HG03025 (cell line): ENCODE measurements around the gene ESAM.

ENCODE experiments used
- ATAC-seq: cut with Tn5 transposase; IDR thresholded peaks from one replicate; pipeline ENCODE4 v1.9.1; 2021; ENCODE audit warnings: mild to moderate bottlenecking, moderate library complexity; ENCODE audit not compliant: unreplicated experiment, low FRiP score

ESAM gene

DNA sequence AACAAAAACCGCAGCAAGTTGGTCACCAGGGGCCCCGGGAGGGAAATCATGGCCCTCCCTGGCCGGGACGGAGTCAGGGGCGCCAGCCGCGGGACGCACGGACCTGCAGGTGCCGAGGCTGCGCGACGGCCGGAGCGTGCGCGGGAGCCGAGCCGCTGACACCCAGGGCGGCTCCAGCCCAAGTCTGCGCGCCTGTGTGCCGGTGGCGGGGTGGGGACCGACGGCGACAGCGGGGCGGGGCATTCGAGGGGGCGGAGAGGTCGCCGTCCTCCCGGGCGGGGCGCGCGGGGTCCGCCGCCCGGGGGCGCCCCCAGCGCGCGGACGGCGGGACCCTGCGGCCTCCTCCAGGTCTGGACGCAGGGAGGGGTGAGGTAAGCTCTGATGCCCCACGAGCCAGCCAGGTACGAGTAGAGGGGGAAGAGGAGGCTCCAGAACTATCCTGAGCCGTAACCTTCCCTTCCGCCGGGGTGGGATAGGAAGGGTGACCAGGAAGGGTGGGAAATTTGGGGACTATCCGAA, at the start of gene ESAM:
ESAM (minus strand) TSS at position 186 of the 519 bp plus-strand sequence; CDS start at position 50, 136 bp downstream.
- ATAC-seq, result peak; percentile 65

- ATAC-seq, result no peak
Measured at GRCh38 chr11:124811399-124812125, 49.5 kb upstream of the ESAM start.

- no peak for ATAC-seq
Measured at GRCh38 chr11:124807660-124808270, 45.7 kb upstream of the ESAM start.

DNA sequence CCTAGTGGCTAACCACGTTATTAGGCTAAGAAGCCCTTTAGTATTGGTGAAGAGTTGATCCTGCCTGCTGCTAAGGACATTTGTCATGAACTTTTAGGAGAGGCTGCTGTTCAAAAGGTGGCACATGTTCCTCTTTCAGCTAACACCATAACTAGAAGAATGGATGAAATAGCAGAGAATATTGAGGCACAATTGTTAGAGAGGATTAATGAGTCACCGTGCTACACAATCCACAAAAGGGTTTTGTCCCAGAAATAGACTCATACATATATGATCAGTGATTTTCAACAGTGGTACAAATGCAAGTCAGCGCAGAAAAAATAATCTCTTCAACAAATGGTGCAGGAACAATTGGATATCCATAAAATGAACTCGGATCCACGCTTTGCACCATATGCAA, 45.1 kb upstream of the ESAM start:
- no peak for ATAC-seq

GRCh38 chr11:124804884-124805283, 42.8 kb upstream of the ESAM start:
- no peak for ATAC-seq

GRCh38 chr11:124801636-124802312, 39.7 kb upstream of the ESAM start:
- ATAC-seq, result no peak

DNA sequence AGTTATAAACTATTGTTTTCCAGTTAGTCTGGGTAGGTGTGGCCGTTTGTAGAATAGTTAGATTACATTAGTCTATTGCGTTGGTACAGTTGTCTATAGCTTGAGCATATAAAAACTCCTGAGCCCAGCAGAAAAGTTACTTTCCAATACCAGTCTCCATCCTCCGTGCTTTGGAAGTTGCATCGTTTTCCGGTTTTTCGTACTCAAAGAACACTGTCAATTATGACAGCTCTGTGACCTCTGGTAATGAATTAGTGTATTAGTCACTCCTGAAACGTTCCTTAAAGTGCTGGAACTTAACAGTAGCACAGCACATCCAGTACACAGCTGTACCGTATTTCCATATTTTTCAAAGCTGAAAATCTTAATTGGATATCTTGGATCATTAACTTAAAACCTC, 38.9 kb upstream of the ESAM start:
- ATAC-seq, result no peak

DNA sequence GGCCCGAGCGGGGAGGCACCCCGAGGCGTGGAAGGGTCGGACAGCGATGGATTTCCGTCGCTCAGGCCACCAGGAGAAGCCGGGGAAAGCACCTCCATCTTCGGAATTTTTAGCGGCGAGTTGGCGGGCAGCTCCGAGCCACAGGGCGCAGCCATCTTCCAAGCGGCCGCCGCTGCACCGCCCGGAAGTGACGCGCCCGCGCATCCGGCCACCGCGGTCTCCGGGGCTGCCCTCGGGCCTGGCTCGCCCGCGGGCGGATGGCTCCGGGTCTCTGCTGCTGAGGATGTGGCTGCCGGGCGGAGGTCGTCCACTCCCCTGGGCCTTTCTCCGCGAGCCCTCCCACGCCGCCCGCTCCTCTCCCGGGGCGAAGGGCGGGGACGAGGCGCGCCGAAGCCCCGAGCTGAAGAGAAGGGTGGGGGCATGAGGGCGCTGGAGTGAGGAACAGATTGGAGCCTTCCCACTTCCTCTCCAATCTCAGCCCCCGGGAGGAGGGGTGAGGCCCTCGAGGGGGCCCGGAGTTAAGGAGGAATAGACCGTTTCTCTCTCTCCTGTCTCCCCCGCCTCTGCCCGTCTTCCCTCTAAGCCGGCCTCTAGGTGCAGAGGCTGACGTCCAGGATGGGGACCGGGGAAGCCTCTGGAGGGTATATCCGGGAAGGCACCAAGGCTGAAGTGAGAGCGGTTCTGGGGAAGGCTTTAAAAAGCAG, 38.3 kb upstream of the ESAM start, which contains the start of gene MSANTD2:
MSANTD2 (minus strand) TSS at position 181 of the 704 bp plus-strand sequence; CDS start at position 155, 26 bp downstream.
- ATAC-seq, result peak; percentile 93

DNA sequence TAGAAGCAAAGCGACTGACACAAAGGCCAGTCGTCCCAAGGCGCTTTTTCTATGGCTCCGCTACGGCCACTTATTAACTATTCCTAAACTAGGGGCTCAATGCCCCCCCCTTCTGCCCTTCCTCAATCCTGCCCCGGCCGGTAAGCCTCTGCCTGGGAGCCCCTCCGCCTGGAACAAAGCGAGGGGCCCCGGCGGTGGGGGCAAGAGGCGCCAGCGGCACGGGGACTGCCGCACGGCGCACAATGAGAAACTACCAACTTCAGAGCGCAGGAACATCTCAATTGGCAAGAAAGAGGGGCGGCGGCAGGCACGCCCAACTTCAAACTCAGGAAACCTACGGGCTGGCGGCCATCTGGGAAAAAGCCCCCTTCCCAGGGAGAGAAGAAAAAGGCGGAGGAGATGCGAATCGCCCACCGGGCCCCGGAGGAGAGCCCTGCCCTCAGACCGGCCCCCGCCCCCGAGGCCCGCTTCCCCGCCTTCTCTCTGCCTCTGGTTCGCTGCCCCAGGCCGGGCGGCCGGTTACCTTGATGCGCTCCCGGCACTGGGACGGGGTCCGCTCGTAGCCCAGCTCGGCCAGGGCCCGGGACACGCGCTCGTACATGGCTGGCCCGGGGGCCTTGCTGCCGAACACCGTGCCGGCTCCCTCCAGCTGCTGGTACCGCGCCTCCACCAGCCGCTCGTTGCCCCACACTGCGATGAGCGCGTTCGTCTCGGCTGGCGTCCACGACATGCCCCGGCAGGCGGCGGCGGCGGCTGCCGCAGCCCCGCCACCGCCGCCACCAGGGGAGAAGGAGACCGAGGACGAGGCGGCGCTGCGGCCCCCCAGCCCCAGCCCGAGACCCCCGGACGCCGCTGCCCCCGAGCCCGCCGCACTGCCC, 37.5 kb upstream of the ESAM start:
- ATAC-seq, result peak; percentile 39

- ATAC-seq, result no peak
Measured at GRCh38 chr11:124798991-124799347, 36.9 kb upstream of the ESAM start.

DNA sequence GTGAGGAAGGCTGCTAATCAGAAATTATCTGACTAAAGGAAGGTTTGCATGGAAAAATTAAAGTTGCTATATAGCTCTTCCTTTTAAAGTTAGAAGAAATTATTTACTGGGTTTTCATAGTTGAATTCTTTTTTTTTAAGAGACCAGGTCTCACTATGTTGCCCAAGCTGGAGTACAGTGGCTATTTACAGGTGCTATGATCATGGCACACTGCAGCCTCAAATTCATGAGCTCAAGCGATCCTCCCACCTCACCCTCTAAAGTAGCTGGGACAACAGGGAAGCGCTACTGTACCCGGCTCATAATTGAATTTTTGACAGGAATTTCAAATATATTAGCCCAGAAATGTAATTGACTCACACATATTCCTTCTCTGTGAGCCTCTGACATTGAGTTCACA, 34.2 kb upstream of the ESAM start:
- ATAC-seq, result no peak

GRCh38 chr11:124793466-124794278, 31.6 kb upstream of the ESAM start:
- ATAC-seq, result no peak

DNA sequence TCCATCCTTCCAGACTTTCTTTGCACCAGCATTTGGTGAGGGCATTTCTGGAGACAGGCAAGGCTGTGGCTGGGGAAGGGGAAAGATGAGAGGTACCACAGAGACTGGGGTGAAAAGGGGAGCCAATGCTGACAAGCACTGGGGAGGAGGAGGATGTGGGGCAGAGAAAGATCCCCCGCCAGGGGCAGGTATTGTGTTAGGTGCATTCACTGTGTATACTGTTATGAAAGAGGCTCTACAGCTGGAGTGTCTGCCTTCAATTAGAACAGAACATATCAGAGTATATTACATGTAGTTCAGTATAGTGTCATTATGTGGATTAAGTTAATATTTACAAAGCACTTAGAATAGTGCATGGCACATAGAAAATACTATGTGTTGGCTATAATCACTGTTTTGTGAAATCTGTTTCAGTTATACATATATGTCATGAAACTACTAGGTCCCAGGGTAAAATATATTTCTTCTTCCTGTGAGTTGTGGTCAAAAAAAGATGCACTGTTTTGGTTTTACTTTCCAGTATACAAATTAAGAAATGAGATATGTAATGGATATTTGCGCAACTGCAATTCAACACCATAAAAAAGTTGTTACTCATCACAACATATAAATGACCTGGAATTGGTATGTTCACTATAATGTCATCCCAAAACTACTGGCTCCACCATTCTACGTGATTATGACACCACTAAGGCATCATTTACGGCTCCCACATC, 29.7 kb upstream of the ESAM start:
- peak; percentile 67 for ATAC-seq

GRCh38 chr11:124788521-124788920, 26.4 kb upstream of the ESAM start:
- no peak for ATAC-seq

- ATAC-seq, result no peak
Measured at GRCh38 chr11:124784051-124784450, 22.0 kb upstream of the ESAM start.

DNA sequence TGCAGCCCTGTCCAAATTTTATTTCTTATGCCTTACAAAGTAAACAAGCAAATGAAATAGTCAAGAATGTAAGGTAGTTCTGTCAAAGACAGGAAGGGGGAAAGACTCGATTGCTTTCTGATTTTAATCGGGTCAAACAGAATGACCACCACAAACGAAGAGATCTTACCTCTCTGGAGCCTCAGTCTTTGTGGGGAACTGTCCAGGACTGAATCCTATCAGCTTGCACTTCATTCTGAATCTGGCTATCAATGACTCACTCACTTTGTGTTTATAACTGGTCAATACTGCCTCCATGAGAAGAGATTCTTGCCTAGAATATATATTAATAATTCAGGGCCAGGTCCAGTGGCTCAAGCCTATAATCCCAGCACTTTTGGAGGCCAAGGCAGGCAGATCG, 20.9 kb upstream of the ESAM start:
- no peak for ATAC-seq

DNA sequence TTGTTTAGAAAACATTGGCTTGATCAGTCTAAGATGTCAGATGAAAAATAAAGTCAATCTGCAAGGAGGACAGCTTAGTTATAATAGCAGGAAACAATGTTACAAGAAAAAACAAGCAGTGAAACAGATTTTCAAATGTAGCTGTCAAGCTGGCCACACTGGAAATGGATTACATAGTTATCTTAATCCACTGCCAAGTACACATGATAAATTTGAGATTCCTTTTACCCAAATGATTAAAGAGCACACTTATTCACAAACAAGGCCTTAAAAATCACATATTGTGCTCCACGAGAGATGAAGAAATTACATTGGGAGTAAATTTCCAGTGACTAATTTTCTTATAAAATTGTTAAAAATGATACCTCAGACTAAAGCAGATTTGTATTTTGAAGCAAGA, 17.5 kb upstream of the ESAM start:
- no peak for ATAC-seq

DNA sequence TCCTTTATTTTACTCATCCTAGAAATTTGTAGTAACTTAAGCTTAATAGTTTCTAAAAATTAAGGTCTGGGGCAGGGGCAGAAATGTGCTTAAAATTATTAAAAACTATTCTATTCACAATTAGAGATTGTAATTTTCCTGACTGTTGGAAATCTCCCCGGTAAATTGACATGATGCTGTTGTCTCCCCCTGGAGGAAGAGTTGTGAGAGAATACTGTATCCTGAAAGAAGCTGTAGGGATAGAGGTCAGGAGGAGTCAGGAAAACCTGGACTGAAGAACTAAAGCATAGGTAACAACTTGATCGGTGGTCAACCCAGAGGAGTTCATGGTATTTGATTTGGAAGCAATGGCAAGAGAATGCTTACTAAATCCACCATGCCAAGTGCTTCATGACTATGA, 16.2 kb upstream of the ESAM start:
- ATAC-seq, result no peak
